NB4 (cell line): ENCODE data around the gene HNRNPA1.

ENCODE experiments used
- DNase-seq: peaks from one replicate; pipeline ENCODE4 v3.0.0; 2010; ENCODE audit warnings: low read depth
- H3K4me3 ChIP-seq: one replicate; pipeline ENCODE4 v1.5.1; 2011; ENCODE audit warnings: mild to moderate bottlenecking, low read depth, low read length, moderate library complexity
- CTCF ChIP-seq: IDR thresholded peaks from one replicate; pipeline ENCODE4 v1.5.1; 2012; ENCODE audit warnings: low read depth, low read length
- MAX ChIP-seq: IDR thresholded peaks from 2 replicates; pipeline ENCODE4 v1.6.1; 2011; ENCODE audit warnings: low read depth, low read length
- MYC ChIP-seq: IDR thresholded peaks from 2 replicates; pipeline ENCODE4 v1.6.1; 2011; ENCODE audit warnings: low read depth, low read length
- POLR2A ChIP-seq: IDR thresholded peaks from 2 replicates; pipeline ENCODE4 v1.6.1; 2011; ENCODE audit warnings: mild to moderate bottlenecking; ENCODE audit not compliant: insufficient read length; ENCODE audit errors: extremely low read depth

The HNRNPA1 gene

GRCh38 chr12:54257332-54257731 is 23.2 kb upstream of the HNRNPA1 start:
- TF ChIP-seq MAX (no peak), POLR2A (no peak), MYC (no peak), CTCF (no peak)
- no peak for DNase-seq
- no peak overlapping the region for H3K4me3 ChIP-seq

- no peak for TF ChIP-seq MYC
- TF ChIP-seq POLR2A, result no peak
- no peak for DNase-seq
- no peak overlapping the region for H3K4me3 ChIP-seq
Measured at GRCh38 chr12:54258201-54258681, 22.3 kb upstream of the HNRNPA1 start.

- TF ChIP-seq MYC, result no peak
- no peak for TF ChIP-seq MAX
- no peak for TF ChIP-seq CTCF
- TF ChIP-seq POLR2A, result no peak
- H3K4me3 ChIP-seq, result no peak overlapping the region
- DNase-seq, result peak; percentile 24
Measured at GRCh38 chr12:54259194-54260011, 21.1 kb upstream of the HNRNPA1 start.

GRCh38 chr12:54261815-54262402 is 18.6 kb upstream of the HNRNPA1 start:
- DNase-seq, result peak; percentile 42
- TF ChIP-seq MAX (no peak), MYC (no peak), CTCF (no peak), POLR2A (no peak)
- no peak overlapping the region for H3K4me3 ChIP-seq

GRCh38 chr12:54262403-54262925 is 18.1 kb upstream of the HNRNPA1 start:
- TF ChIP-seq CTCF (no peak), MAX (no peak), MYC (no peak), POLR2A (no peak)
- no peak overlapping the region for H3K4me3 ChIP-seq
- peak; percentile 58 for DNase-seq

GRCh38 chr12:54265364-54265812 is 15.1 kb upstream of the HNRNPA1 start:
- no peak for DNase-seq
- no peak for TF ChIP-seq MAX
- H3K4me3 ChIP-seq, result no peak overlapping the region
